ENCODE measurements around the gene ADAMTS5. TPM values are rescaled to one million over a fixed set of nuclear protein-coding genes. Genes with fewer than 3 reads are reported as not detected.

ADAMTS5 gene
- total and polyA plus RNA-seq, 2 experiments from 2014 or later, result 0.21 TPM; not detected in 1

- no peaks in the 10 kb centered on the region for H3K36me3 ChIP-seq
- TF ChIP-seq CTCF (IDR thresholded peaks at IDR 0.05; ENCODE audit: low read depth, low read length), result no peak
- DNase-seq (ENCODE audit: low read depth in 1 of 2, low spot score in 1 of 2), result no peak
- H3K4me1 ChIP-seq (ENCODE audit: low read depth), result no peaks in the 10 kb centered on the region
- H3K27me3 ChIP-seq, result no peaks in the 10 kb centered on the region
- no peak overlapping the region for H3K27ac ChIP-seq
- no peak overlapping the region for H3K4me3 ChIP-seq
- no peaks in the 10 kb centered on the region for H3K9me3 ChIP-seq (ENCODE audit: low read depth)
Observed at GRCh38 chr21:26948194-26948593, 18.7 kb downstream of the ADAMTS5 start.

GRCh38 chr21:26946744-26947446, 20.0 kb downstream of the ADAMTS5 start:
- Histone ChIP-seq H3K4me3 (no peak overlapping the region), H3K4me1 (ENCODE audit: low read depth) (no peaks in the 10 kb centered on the region), H3K27me3 (no peaks in the 10 kb centered on the region), H3K36me3 (no peaks in the 10 kb centered on the region), H3K9me3 (ENCODE audit: low read depth) (no peaks in the 10 kb centered on the region), H3K27ac (no peak overlapping the region)
- no peak for TF ChIP-seq CTCF (IDR thresholded peaks at IDR 0.05; ENCODE audit: low read depth, low read length)
- DNase-seq (ENCODE audit: low read depth in 1 of 2, low spot score in 1 of 2), result no peak

GRCh38 chr21:26945916-26946675, 20.8 kb downstream of the ADAMTS5 start:
- Histone ChIP-seq H3K4me3 (no peak overlapping the region), H3K27me3 (no peaks in the 10 kb centered on the region), H3K9me3 (ENCODE audit: low read depth) (no peaks in the 10 kb centered on the region), H3K27ac (no peak overlapping the region), H3K36me3 (no peaks in the 10 kb centered on the region), H3K4me1 (ENCODE audit: low read depth) (no peaks in the 10 kb centered on the region)
- peak in 1 of 2 donors; percentile 37 for DNase-seq (ENCODE audit: low read depth in 1 of 2, low spot score in 1 of 2)
- no peak for TF ChIP-seq CTCF (IDR thresholded peaks at IDR 0.05; ENCODE audit: low read depth, low read length)

- Histone ChIP-seq H3K36me3 (no peaks in the 10 kb centered on the region), H3K4me1 (ENCODE audit: low read depth) (no peaks in the 10 kb centered on the region), H3K4me3 (no peak overlapping the region), H3K27ac (no peak overlapping the region), H3K27me3 (no peaks in the 10 kb centered on the region), H3K9me3 (ENCODE audit: low read depth) (no peaks in the 10 kb centered on the region)
- DNase-seq (ENCODE audit: low read depth in 1 of 2, low spot score in 1 of 2), result no peak
- no peak for TF ChIP-seq CTCF (IDR thresholded peaks at IDR 0.05; ENCODE audit: low read depth, low read length)
Observed at GRCh38 chr21:26943921-26944320, 23.0 kb downstream of the ADAMTS5 start.

GRCh38 chr21:26941421-26941820, 25.5 kb downstream of the ADAMTS5 start:
- H3K36me3 ChIP-seq, result no peaks in the 10 kb centered on the region
- H3K27me3 ChIP-seq, result no peaks in the 10 kb centered on the region
- no peak overlapping the region for H3K27ac ChIP-seq
- DNase-seq (ENCODE audit: low read depth in 1 of 2, low spot score in 1 of 2), result no peak
- TF ChIP-seq CTCF (IDR thresholded peaks at IDR 0.05; ENCODE audit: low read depth, low read length), result no peak
- H3K9me3 ChIP-seq (ENCODE audit: low read depth), result no peaks in the 10 kb centered on the region
- no peak overlapping the region for H3K4me3 ChIP-seq
- no peaks in the 10 kb centered on the region for H3K4me1 ChIP-seq (ENCODE audit: low read depth)
